Activated CD8-positive, alpha-beta T cell treated with anti-CD3 and anti-CD28 coated beads for 36 hours (primary cell): ENCODE measurements around the gene DPYD. TPM values are rescaled to one million over a fixed set of nuclear protein-coding genes. Genes with fewer than 3 reads are reported as not detected.

ENCODE experiments used
- ATAC-seq: fragments of 200-7000 bp; cut with Tn5 transposase; one replicate; pipeline ENCODE4 v1.10.0; 2021; ENCODE audit warnings: mild to moderate bottlenecking, moderate library complexity
- CTCF ChIA-PET: fragments of 350-600 bp; sonication (Branson Sonifier 250); formaldehyde crosslinking; loops from one replicate; lab custom pipeline; 2021; ENCODE audit warnings: antibody characterized with exemption; lab: Charles Lee
- POLR2A ChIA-PET: fragments of 350-600 bp; sonication (Branson Sonifier 250); formaldehyde crosslinking; loops from one replicate; lab custom pipeline; 2021; ENCODE audit warnings: antibody characterized with exemption; lab: Charles Lee
- DNase-seq: peaks from one replicate; pipeline ENCODE4 v3.0.0-alpha.2; 2020
- H3K27ac Mint-ChIP-seq: one replicate; pipeline ENCODE4 v1.8.0; 2021; ENCODE audit warnings: mild to moderate bottlenecking, mixed read lengths
- H3K27me3 Mint-ChIP-seq: one replicate; pipeline ENCODE4 v1.8.0; 2021; ENCODE audit warnings: mixed read lengths
- H3K36me3 Mint-ChIP-seq: one replicate; pipeline ENCODE4 v1.8.0; 2021; ENCODE audit warnings: low read depth, mixed read lengths
- H3K4me1 Mint-ChIP-seq: one replicate; pipeline ENCODE4 v1.8.0; 2021; ENCODE audit warnings: low read depth, mixed read lengths
- H3K4me3 Mint-ChIP-seq: one replicate; pipeline ENCODE4 v1.8.0; 2021; ENCODE audit warnings: mild to moderate bottlenecking, moderate library complexity, mixed read lengths
- H3K9me3 Mint-ChIP-seq: one replicate; pipeline ENCODE4 v1.8.0; 2021; ENCODE audit warnings: mixed read lengths
- CTCF ChIP-seq: fragments of 200-600 bp; IDR thresholded peaks from one replicate; pipeline ENCODE4 v1.8.0; 2022; ENCODE audit warnings: antibody characterized with exemption, mild to moderate bottlenecking
- intact Hi-C: fragments of 100-400 bp; cut with micrococcal nuclease; formaldehyde crosslinking; loops from one replicate; pipeline ENCODE4 v1.10.0; 2022
- total RNA-seq, 2 experiments: library from RNA; stranded (reverse); gene quantifications; one replicate each; pipeline ENCODE4 v1.2.3, GENCODE V29; 2021

DPYD gene
- total RNA-seq, 2 experiments from 2014 or later, result 10.7 to 10.8 TPM

- no peak for ATAC-seq
- DNase-seq, result no peak
- ChIA-PET CTCF (no interaction called here), POLR2A (no interaction called here)
- peaks cover 2% of the 10 kb centered on the region for H3K9me3 Mint-ChIP-seq
- no peaks in the 10 kb centered on the region for H3K27me3 Mint-ChIP-seq
- peaks cover 13% of the 10 kb centered on the region for H3K36me3 Mint-ChIP-seq
- no peak for TF ChIP-seq CTCF
- no peak overlapping the region for H3K27ac Mint-ChIP-seq
- intact Hi-C loops, result no loop called here
- H3K4me1 Mint-ChIP-seq, result no peaks in the 10 kb centered on the region
- no peak overlapping the region for H3K4me3 Mint-ChIP-seq
Observed at GRCh38 chr1:97640677-97641076, 280.2 kb downstream of the DPYD start.

- Mint-ChIP-seq H3K27ac (no peak overlapping the region), H3K4me1 (no peaks in the 10 kb centered on the region), H3K27me3 (no peaks in the 10 kb centered on the region), H3K36me3 (peaks cover 9% of the 10 kb centered on the region), H3K9me3 (no peaks in the 10 kb centered on the region), H3K4me3 (no peak overlapping the region)
- TF ChIP-seq CTCF, result no peak
- CTCF ChIA-PET, result no interaction called here
- ATAC-seq (no peak), DNase-seq (no peak)
- intact Hi-C loops, result no loop called here
- POLR2A ChIA-PET, result no interaction called here
Observed at GRCh38 chr1:97636941-97637340, 283.9 kb downstream of the DPYD start.

GRCh38 chr1:97634758-97635157 is 286.1 kb downstream of the DPYD start:
- ATAC-seq, result no peak
- Mint-ChIP-seq H3K4me3 (no peak overlapping the region), H3K27ac (no peak overlapping the region), H3K27me3 (no peaks in the 10 kb centered on the region), H3K9me3 (no peaks in the 10 kb centered on the region), H3K4me1 (peaks cover 3% of the 10 kb centered on the region), H3K36me3 (peaks cover 9% of the 10 kb centered on the region)
- intact Hi-C loops, result no loop called here
- POLR2A ChIA-PET, result no interaction called here
- TF ChIP-seq CTCF, result no peak
- no peak for DNase-seq
- CTCF ChIA-PET, result no interaction called here

- TF ChIP-seq CTCF, result no peak
- no peaks in the 10 kb centered on the region for H3K27me3 Mint-ChIP-seq
- ATAC-seq (no peak), DNase-seq (no peak)
- no peak overlapping the region for H3K27ac Mint-ChIP-seq
- POLR2A ChIA-PET, result no interaction called here
- no peak overlapping the region for H3K4me3 Mint-ChIP-seq
- intact Hi-C loops, result no loop called here
- CTCF ChIA-PET, result no interaction called here
- H3K9me3 Mint-ChIP-seq, result no peaks in the 10 kb centered on the region
- peaks cover 4% of the 10 kb centered on the region for H3K36me3 Mint-ChIP-seq
- H3K4me1 Mint-ChIP-seq, result peaks cover 3% of the 10 kb centered on the region
Observed at GRCh38 chr1:97632776-97633175, 288.1 kb downstream of the DPYD start.

- no peaks in the 10 kb centered on the region for H3K9me3 Mint-ChIP-seq
- H3K27ac Mint-ChIP-seq, result no peak overlapping the region
- peaks cover 3% of the 10 kb centered on the region for H3K4me1 Mint-ChIP-seq
- H3K27me3 Mint-ChIP-seq, result no peaks in the 10 kb centered on the region
- H3K36me3 Mint-ChIP-seq, result peaks cover 4% of the 10 kb centered on the region
- CTCF ChIA-PET, result no interaction called here
- POLR2A ChIA-PET, result no interaction called here
- DNase-seq (no peak), ATAC-seq (no peak)
- TF ChIP-seq CTCF, result no peak
- intact Hi-C loops, result no loop called here
- no peak overlapping the region for H3K4me3 Mint-ChIP-seq
Observed at GRCh38 chr1:97632075-97632474, 288.8 kb downstream of the DPYD start.
